ENCODE data around the gene SPPL3.

DNA sequence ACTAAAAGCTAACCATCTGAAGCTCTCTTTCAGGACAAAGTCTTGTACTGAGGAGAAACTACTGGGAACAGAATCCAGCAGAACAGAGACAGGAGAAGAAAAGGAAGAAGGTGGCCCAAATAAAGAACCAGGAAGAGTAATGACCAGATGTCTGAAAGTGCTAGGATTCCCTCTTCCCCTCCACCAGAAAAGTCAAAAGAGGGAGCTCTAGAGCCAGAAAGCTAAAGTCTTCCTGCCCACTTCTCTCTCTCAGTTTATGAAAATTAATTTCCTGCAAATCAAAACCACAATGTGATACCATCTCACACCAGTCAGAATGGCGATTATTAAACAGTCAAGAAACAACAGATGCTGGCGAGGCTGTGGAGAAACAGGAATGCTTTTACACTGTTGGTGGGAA lies 47.2 kb downstream of the SPPL3 start:
- TF ChIP-seq CTCF (conservative IDR thresholded peaks at IDR 0.05; ENCODE audit: low read depth in 2 of 2) (peak; percentile 50 to 54), EZH2phosphoT487 (IDR thresholded peaks at IDR 0.05; ENCODE audit: unreplicated experiment) (no peak), JUNB (IDR thresholded peaks at IDR 0.05; ENCODE audit: unreplicated experiment) (no peak), REST (IDR thresholded peaks at IDR 0.05; ENCODE audit: unreplicated experiment) (no peak), POLR2AphosphoS5 (IDR thresholded peaks at IDR 0.05; ENCODE audit: low read depth) (no peak)

Data from GM23338 (cell line).